Measurements from ENCODE around the gene MYO9A. TPM values are rescaled to one million over a fixed set of nuclear protein-coding genes. Genes with fewer than 3 reads are reported as not detected.

Gene MYO9A
- total RNA-seq, 1 experiment from 2014 or later: 21.4 TPM

- Histone ChIP-seq H3K23me2 (ENCODE audit: insufficient read length, low read depth, low read length, poor library complexity, severe bottlenecking) (no peaks in the 10 kb centered on the region), H3K9ac (ENCODE audit: extremely low read depth, insufficient read length, low read length) (no peak overlapping the region), H4K5ac (ENCODE audit: insufficient read length, low read depth, low read length) (no peak overlapping the region), H3K23ac (ENCODE audit: insufficient read length, low read depth, low read length) (no peak overlapping the region), H4K20me1 (ENCODE audit: control insufficient read depth, insufficient read depth, insufficient read length) (no peaks in the 10 kb centered on the region), H4K8ac (replicated peaks; ENCODE audit: insufficient read length, low read depth, low read length) (no peak overlapping the region), H2AFZ (ENCODE audit: low read length) (no peak overlapping the region), H2BK20ac (ENCODE audit: low read depth, low read length, poor library complexity, severe bottlenecking) (no peak overlapping the region), H2BK5ac (ENCODE audit: insufficient read length, low read length) (no peak overlapping the region), H3K14ac (ENCODE audit: insufficient read depth, low read length) (no peak overlapping the region), H3K79me2 (ENCODE audit: insufficient read depth, low read length) (no peaks in the 10 kb centered on the region), H4K91ac (ENCODE audit: insufficient read length, low read depth, low read length) (no peak overlapping the region), H2AK5ac (ENCODE audit: insufficient read length, low read length) (no peak overlapping the region), H3K4me1 (ENCODE audit: insufficient read depth, low read length) (no peaks in the 10 kb centered on the region; the same call in 1 of the 2 replicates), H3K4me2 (ENCODE audit: insufficient read depth, insufficient read length, low read length) (no peak overlapping the region), H3T11ph (ENCODE audit: low read length) (no peak overlapping the region), H2BK12ac (ENCODE audit: insufficient read length, low read depth, low read length) (no peak overlapping the region), H3K4ac (ENCODE audit: low read depth, low read length) (no peak overlapping the region), H3K18ac (ENCODE audit: insufficient read length, low read depth, low read length) (no peak overlapping the region), H2BK120ac (ENCODE audit: low read depth, low read length, poor library complexity, severe bottlenecking) (no peak overlapping the region), H3K27me3 (ENCODE audit: insufficient read depth, low read length) (no peaks in the 10 kb centered on the region), H3K79me1 (ENCODE audit: insufficient read depth, low read depth, low read length, poor library complexity, severe bottlenecking) (no peaks in the 10 kb centered on the region), H3K27ac (ENCODE audit: insufficient read length, low read depth, low read length) (no peak overlapping the region), H2BK15ac (ENCODE audit: low read depth, low read length) (no peak overlapping the region), H3K9me3 (ENCODE audit: control insufficient read depth, low read depth, low read length) (no peaks in the 10 kb centered on the region), H3K56ac (ENCODE audit: insufficient read length, low read depth, low read length) (no peak overlapping the region)
- peaks cover 3% of the 10 kb centered on the region for H3K27me3 Mint-ChIP-seq (ENCODE audit: low read depth)
- no CpG with 5 or more reads among the region's 9 CpGs for WGBS (ENCODE audit: extremely low coverage, insufficient read length, low lambda C conversion rate)
- H3K27ac Mint-ChIP-seq: peak overlapping the region in 1 of 3 experiments; percentile 57; a peak in 1 of 7 replicates
- no peaks in the 10 kb centered on the region for H3K36me3 Mint-ChIP-seq (ENCODE audit: insufficient read depth in 1 of 3, low read depth in 3 of 3)
- H3K9me3 Mint-ChIP-seq: no peaks in the 10 kb centered on the region
- no peak overlapping the region for H3K4me3 Mint-ChIP-seq
- peaks cover 9% of the 10 kb centered on the region in 2 experiments for H3K4me1 Mint-ChIP-seq
- no peak for TF ChIP-seq CTCF (conservative IDR thresholded peaks at IDR 0.05)
- DNase-seq: no peak
Observed at GRCh38 chr15:71781179-71781964, 336.6 kb downstream of the MYO9A start.
